HG03045 (cell line): Measurements from ENCODE around the gene POTEF.
"Not testable (repeated sequence)": the region's sequence is repeated elsewhere in the genome, so short reads cannot be mapped to it uniquely, and the experiment has no call there.

ENCODE experiments used
- ATAC-seq: cut with Tn5 transposase; IDR thresholded peaks from one replicate; pipeline ENCODE4 v1.9.1; 2021; ENCODE audit warnings: mild to moderate bottlenecking, moderate library complexity; ENCODE audit not compliant: unreplicated experiment

POTEF gene

DNA sequence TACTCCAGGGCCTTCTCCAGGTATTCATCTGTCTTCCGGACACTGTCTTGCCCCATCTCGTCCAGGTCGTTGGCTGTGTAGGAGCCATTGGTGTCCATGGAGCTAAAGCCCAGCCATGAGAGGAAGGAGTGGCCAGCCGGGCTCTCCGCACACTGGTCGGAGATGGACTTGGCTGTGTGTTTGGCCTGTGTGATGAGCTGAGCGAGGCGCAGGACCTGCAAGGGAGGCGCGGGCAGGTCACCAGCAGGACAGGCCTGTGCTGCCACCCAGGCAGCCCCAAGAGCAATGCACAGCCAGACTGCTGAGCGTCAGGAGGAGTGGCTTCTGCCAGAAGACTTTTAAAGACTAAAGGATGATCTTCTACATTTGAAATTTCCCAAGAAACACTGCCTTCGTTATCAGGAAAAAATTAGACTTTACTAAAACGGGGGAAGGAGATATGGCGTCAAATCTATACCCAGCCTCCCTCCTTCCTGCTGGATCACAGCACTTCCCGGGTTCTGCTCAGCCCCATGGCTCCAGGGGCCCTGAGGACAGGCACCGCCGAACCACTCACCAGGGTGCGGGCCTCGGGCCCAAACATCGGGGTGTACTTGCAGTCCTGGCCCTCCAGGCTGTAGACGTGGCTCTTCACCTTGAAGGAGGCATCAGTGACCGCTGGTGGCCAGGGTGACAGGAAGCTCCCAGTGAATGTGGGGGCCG lies 24.9 kb upstream of the POTEF start:
- ATAC-seq: not testable (repeated sequence)

GRCh38 chr2:130152816-130153595 lies 24.0 kb upstream of the POTEF start:
- ATAC-seq: no peak

- ATAC-seq: not testable (repeated sequence)
Observed at GRCh38 chr2:130152136-130152815, 23.3 kb upstream of the POTEF start.

GRCh38 chr2:130151145-130151512 lies 22.1 kb upstream of the POTEF start:
- not testable (repeated sequence) for ATAC-seq

GRCh38 chr2:130150181-130151144 lies 21.4 kb upstream of the POTEF start:
- no peak for ATAC-seq

- not testable (repeated sequence) for ATAC-seq
Observed at GRCh38 chr2:130148515-130148914, 19.5 kb upstream of the POTEF start.

DNA sequence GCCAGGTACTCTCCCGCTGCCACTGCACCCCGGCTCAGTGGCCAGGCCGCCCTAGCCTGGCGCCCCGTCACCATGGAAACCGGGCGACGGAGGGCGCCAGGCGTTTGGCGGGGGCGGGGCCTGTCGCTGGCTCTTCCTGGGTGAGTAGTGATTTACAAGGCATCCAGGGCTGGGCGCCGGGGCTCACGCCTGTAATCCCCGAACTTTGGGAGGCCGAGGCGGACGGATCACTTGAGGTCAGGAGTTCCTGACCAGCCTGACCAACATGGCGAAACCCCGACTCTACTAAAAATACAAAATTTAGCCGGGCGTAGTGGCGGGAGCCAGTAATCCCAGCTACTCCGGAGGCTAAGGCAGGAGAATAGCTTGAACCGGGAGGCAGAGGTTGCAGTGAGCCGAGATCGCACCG lies 16.0 kb upstream of the POTEF start, which contains the start of gene CCDC74B:
Gene CCDC74B, minus strand, starts transcription at position 107 of the 409 bp plus-strand sequence. CDS start 116 bp downstream, outside the sequence.
- peak; percentile 92 for ATAC-seq

DNA sequence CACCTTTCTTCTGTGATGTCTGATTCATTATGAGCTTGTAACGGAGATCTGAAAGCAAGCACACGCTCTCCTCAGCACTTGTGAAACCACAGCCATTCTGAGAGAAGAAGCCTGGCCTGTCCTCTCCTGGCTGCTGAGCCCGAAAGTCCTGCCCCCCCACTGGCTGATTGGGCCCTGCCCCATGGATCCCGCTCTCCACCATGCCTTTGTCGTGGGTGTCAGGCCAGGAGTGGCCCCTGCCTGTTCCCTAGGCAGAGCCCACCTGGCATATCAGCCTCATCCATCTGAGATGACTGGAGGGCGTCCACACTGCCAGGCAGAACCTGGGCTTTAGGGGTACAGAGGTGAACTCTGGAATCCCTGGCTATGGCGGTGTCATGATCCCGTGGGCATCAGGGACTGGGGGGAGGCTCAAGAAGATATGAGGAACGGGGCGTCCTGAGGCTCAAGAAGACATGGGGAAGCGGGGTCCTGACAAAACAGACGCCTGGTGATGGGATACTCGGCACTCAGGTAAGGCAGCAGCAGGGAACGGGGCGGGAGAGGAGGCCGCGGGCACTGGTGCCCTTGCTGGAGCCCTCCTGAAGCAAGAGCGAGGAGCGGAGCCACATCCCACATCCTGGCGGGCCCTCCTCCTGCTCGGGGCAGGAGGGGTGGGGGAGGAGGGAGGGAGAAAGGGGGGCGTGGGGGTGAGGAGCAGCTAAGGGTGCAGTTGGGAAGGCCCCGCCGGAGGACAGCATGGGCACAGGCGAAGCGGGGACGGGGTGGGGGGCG lies 14.4 kb upstream of the POTEF start:
- ATAC-seq: not testable (repeated sequence)

DNA sequence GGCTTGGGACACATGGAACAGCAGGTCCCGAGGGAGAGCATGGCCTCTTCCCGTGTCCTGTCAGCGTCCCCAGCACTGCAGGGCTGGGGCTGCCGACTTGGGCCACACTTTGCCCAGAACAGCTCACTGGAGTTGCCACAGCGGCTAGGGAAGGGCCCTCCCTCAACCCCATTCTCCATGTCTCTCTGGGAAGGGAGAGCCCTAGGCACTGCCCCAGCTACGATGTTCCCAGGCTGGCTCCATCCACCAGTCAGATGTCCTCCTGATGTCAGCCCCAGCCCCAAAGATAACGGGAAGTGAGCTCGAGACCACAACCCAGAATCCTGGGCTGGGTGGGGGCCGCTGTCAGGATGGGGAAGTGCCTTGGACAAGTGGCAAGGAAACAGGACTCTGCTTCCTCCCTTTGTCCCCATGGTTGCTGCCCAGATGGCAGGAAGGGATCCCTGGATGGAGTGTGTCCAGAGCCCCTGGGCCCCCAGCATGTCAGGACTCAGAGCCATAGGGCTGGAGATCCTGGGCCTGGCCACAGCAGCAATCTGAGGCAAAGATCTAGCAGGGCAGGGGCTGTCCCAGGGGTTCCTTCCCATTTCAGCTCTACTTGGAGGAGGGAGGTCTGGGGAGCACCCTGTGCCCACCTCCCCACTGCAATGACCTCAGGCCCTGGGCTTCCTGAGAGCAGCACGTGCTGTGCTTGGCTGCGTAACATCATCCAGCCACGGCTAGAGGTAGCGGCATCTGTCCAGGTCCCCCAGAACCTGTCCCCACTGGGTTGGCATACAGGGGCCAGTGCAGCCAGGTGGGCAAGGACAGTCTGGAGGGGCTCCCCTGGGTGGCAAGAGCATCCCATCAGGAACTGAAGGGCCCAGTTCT lies 13.6 kb upstream of the POTEF start:
- ATAC-seq: not testable (repeated sequence)

GRCh38 chr2:130141645-130142370 lies 12.8 kb upstream of the POTEF start:
- ATAC-seq: not testable (repeated sequence)

- not testable (repeated sequence) for ATAC-seq
Observed at GRCh38 chr2:130141002-130141401, 12.0 kb upstream of the POTEF start.

DNA sequence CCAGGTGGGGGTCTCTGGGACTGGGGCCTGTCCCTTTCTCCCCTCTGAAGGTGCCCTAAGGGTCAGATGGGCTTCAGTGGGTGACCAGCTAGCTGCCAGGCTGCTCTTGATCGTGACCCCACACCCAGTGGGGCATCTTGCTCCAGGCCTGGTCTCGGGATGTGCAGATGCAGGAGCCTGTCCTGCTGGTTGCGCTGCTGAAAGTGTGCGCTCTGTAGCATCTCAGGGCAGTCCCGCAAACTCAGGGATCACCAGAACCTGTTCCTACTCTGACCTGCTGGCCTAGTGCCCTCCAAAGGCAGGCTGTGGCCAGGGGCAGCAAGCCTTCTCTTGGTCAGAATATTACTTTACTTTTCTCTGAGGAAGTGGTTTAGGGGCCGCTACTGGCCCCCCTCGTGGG lies 11.5 kb upstream of the POTEF start:
- ATAC-seq: not testable (repeated sequence)

DNA sequence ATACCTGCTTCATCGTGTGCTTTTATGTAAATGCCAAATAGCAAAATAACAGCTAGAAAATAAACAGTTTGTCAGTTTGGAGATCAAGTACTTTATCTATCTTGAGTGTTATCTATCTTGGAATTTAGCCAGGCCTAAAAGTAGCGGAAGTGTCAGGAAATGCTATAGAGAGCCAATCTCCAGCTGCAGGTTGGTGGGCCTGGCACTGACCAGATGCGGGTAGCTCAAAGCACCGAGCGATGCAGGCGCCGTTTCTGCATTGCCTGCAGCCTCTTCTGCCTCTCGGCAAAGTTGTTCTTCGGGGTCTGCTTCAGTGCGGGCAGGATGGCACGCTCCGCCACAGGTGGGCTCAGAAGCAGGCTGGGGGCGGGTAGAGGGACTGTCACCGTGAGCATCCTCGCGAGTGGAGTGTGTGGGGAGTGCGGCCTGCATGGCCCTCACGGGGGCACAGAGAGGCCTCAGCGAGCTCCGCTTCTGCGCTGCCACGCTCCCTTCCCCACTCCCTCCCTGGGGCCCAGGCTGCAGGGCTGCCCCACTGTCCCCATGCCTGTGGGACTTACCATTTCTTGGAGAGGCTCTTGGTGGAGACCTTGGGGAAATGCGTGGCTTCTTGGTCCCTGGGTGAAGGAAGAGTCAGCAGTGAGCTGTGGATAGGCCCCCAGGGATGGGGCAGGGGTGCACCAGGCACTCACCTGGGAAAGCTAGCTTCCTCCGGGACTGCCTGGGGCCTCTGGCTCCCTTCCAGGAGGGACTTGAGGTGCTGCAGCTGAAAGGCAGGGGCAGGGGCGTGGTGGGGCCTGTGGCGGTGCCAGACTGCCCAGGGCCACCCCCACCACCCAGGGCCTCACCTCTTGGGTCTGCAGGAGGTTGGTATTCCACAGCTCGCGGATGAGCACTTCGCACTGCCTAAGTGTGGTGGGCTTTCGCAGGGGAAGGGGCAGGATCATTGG lies 10.6 kb upstream of the POTEF start:
- not testable (repeated sequence) for ATAC-seq

DNA sequence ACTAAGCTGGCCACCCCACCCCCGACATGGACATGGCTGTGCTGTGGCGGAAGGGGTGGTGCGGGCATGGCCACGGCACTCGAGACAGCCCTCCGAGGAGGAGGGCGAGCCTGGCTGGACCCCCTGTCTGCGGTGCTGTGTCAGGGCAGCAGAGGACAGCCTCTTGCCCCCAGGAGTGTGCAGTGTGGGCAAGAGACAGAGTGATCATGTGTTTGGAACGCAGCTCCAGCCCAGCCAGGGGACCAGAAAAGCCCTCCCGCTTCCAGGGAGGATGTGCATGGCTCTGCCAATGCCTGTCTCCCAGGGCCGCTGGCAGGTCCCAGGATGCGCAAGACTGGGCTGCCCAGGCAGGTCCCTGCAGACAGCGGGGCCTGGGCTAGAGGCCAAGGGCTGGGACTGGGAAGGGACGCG lies 9.8 kb upstream of the POTEF start:
- ATAC-seq: not testable (repeated sequence)

GRCh38 chr2:130138326-130138725 lies 9.3 kb upstream of the POTEF start:
- not testable (repeated sequence) for ATAC-seq

DNA sequence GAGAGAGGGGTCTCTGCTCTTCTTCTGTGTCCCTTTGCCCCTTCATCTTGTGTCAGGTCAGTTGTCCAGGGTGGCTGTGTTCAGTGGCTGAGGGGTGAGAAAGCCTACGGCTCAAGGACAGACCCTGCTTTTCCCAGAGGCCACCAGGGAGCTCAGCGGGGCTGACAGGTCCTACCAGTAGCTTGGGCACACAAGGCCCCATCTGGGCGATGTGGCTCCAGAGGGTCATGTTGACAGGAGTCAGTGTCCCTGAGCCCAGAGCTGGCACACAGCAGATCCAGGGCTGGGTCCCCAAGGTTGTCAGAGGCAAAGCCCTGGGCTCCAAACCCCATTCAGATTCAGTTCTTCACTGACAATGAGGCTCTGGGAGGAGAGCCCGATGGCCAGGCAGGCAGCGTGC lies 8.1 kb upstream of the POTEF start:
- not testable (repeated sequence) for ATAC-seq

- not testable (repeated sequence) for ATAC-seq
Observed at GRCh38 chr2:130136546-130136945, 7.5 kb upstream of the POTEF start.
